IPS-18c (cell line): ENCODE results near the gene RPS27A.
"Not testable (repeated sequence)": the region's sequence is repeated elsewhere in the genome, so short reads cannot be mapped to it uniquely, and the experiment has no call there.

Source experiments
- H3K4me3 ChIP-seq: 2 replicates; pipeline ENCODE4 v1.7.0; 2013; ENCODE audit warnings: low read depth, mild to moderate bottlenecking, low read length, moderate library complexity; ENCODE audit not compliant: insufficient read depth
- H3K9me3 ChIP-seq: one replicate; pipeline ENCODE4 v1.6.1; 2013; ENCODE audit warnings: mild to moderate bottlenecking, low read length, moderate library complexity; ENCODE audit not compliant: control insufficient read depth, insufficient read depth

Gene RPS27A

DNA sequence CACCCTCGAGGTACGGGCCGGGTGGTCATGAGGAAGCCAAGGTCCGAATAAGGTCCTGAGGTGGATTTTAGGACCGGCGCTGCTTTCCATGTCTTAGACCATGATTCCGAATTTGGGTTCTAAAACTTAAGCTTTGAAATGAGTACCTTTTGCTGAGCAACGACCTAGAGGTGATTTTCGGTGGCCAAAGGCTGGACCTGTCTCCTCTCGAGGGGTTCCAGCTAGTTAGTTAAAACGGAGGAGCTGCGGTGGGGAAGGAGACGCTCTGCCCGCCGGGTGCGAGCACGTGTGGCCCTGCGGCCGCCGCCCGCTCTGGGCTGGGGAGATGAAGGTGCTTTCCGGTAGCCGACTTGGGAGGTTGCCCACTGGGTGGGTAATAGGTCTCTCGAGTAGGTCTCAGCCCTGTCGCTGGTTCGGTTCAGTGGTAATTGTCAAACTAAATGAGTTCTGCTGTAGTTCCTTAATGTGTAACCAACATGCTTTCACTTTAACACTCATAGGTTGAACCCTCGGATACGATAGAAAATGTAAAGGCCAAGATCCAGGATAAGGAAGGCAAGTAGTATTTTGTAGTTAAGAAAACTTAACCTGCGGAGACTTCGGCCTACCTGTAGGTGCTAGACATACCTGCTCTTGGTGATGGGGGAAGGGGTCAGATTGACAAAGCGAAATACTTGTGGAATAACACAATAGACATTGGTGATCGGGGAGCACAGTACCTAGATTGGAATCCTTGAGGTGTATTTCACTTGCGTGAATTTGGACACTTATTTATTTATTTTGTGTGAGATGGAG, 572 bp downstream of the RPS27A start:
- H3K9me3 ChIP-seq = no peaks in the 10 kb centered on the region
- H3K4me3 ChIP-seq = peak overlapping the region; percentile 87

DNA sequence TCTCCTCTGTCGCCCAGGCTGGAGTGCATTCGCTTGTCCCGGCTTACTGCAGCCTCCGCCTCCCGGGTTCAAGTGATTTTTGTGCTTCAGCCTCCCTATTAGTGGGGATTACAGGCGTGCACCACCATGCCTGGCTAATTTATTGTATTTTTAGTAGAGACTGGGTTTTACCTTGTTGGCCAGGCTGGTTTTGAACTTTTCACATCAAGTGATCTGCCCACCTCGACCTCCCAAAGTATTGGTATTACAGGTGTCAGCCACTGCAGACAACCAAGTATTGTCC, 1.1 kb downstream of the RPS27A start:
- Histone ChIP-seq H3K4me3 (peak overlapping the region; percentile 87), H3K9me3 (no peaks in the 10 kb centered on the region)

GRCh38 chr2:55235724-55236538, 3.4 kb downstream of the RPS27A start:
- no peak overlapping the region for H3K4me3 ChIP-seq

GRCh38 chr2:55236992-55237543, 4.6 kb downstream of the RPS27A start:
- H3K4me3 ChIP-seq = no peak overlapping the region
- H3K9me3 ChIP-seq = no peaks in the 10 kb centered on the region

More at GRCh38 chr2:55235724-55236538, 3.4 kb downstream of the RPS27A start:
- H3K9me3 ChIP-seq = no peaks in the 10 kb centered on the region

DNA sequence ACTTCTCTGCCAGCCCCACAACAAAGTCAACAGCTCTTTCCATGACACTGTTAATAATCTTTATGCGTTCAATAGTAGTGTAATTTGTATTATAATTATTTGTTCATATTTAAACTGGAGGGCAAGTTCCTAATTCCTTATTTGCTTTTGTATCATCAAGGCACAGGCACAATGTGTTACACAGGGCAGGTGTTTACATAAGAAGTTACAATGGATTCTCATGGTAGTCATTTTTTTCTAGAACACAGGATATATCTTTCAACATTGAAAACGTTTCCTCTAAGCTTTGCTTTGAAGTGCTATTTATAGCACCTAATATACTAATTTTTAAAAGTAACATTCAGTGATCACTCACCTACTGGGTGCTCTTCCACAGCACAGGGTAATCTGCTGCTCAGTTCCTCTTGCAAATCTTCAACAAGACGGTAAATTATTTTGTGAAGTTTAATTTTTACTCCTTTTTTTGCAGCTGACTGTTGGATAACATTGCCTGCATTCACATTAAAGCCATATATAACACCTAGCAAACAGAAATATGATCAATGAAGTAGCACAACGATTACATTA, 7.3 kb downstream of the RPS27A start:
- no peaks in the 10 kb centered on the region for H3K9me3 ChIP-seq
- H3K4me3 ChIP-seq = no peak overlapping the region

- not testable (repeated sequence) for H3K9me3 ChIP-seq, H3K4me3 ChIP-seq
These were observed 9.1 kb downstream of the RPS27A start for GRCh38 chr2:55241582-55241981.

- no peaks in the 10 kb centered on the region for H3K9me3 ChIP-seq
- H3K4me3 ChIP-seq = no peak overlapping the region
These were observed 10.1 kb downstream of the RPS27A start for GRCh38 chr2:55242617-55243016.

DNA sequence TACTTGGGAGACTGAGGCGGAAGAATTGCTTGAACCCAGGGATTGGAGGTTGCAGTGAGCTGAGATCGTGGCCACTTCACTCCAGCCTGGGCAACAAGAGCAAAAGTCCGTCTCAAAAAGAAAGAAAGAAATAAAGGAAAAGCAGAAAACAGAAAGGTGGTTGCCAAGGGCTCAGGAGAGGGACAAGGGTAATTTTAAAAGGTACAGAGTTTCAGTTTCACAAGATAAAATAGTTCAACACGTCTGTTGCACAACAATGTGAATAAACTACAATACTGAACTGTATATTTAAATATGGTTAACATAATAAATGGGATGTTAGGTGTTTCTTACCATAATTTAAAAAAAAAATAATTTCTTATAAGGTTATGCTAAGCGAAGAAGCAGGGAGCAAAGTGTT, 12.9 kb downstream of the RPS27A start:
- H3K4me3 ChIP-seq = no peak overlapping the region

DNA sequence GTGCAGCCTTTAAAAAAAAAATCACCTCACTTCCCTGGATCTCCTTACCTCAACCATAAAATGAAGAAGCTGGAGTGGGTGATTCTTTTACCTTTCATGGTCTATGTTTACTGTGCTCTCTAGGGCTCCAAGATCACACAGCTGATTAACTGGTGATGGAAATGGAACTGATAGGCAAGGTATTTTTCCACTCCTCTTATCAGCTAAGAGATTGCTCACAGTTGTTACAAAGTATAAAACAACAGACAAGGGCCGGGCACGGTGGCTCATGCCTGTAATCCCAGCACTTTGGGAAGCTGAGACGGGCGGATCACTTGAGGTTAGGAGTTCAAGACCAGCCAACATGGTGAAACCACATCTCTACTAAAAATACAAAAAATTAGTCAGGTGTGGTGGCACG, 14.5 kb downstream of the RPS27A start:
- Histone ChIP-seq H3K4me3 (no peak overlapping the region), H3K9me3 (no peaks in the 10 kb centered on the region)

More for the DNA sequence above, 12.9 kb downstream of the RPS27A start:
- no peaks in the 10 kb centered on the region for H3K9me3 ChIP-seq

DNA sequence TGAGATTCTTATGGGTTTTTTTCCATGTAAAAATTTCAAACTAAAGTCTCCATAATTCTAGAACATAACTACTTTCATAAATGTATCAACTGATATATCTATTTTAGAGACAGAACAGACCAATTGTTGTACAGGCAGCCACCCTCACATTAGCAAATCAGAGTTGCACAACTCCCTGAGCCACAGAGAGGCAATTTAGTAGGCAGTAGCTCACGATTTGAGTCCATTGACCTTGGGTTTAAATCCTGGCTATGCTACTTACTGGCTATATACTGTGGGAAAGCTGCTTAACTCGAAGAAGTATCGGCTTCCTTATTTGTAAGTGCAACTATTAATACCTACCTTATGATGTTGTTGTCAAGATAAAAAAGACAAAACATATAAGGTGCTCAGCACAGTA, 20.3 kb downstream of the RPS27A start:
- Histone ChIP-seq H3K4me3 (no peak overlapping the region), H3K9me3 (no peaks in the 10 kb centered on the region)

- H3K4me3 ChIP-seq = not testable (repeated sequence)
These were observed 27.1 kb downstream of the RPS27A start for GRCh38 chr2:55259586-55259985.

GRCh38 chr2:55268288-55268906, 35.9 kb downstream of the RPS27A start:
- H3K9me3 ChIP-seq = no peaks in the 10 kb centered on the region
- H3K4me3 ChIP-seq = peak overlapping the region; percentile 99

More at GRCh38 chr2:55259586-55259985, 27.1 kb downstream of the RPS27A start:
- H3K9me3 ChIP-seq = not testable (repeated sequence)

DNA sequence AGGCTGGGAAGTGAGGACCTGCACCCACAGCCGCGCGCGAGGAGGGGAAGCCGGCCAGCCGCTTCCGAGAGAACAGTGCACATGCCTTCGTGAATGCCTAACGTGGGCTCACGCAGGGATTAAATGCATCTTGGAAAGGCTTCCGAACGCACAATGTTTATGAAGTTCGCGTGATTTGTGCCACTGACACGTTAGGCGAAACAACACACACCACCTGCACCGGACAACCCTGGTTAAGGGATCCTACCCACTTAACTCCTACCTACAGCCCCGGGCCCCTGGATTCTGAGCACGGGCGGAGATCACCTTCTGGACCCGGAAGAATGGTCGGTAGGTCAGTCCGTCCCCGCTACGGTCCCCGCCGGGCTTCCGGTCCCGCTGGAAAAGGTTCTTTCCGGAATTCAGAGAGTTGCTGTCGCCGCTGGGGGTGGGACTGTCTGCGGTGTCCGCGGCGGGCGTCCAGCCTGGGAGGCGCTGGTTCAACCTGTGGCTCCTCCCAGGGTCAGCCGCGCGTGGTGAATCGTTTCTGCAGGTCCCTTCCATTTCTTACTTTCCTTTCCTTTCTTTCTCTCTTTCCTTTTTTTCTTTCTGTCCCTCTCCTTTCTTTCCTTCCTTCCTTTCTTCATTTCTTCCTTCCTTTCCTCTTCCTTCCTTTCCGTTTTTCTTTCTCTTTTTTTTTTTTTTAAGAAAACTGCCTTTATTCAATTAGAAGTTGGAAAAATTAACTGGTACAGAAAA, 36.6 kb downstream of the RPS27A start, which contains the start of gene MTIF2:
MTIF2 (minus strand) TSS at position 325 of the 738 bp plus-strand sequence. CDS start 5,373 bp downstream, outside the sequence.
- peak within 1 kb of the TSS; percentile 99 for H3K4me3 ChIP-seq

DNA sequence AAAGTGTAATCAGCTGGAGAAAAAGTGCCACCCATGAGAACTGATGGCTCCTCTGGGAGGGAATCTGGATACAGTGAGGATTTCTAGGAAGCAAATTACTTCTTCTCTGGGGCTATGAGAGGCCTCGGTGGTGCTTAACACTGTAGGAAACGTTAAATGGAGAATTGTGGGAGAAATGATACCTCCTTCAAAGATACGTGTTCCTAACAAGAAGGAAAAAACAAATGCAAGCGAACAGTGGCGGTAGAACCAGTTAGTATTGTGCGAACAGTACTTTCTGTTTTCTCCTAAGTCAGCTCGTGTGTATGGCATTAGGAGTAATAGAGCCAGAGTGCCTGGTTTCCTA, 37.1 kb downstream of the RPS27A start:
- Histone ChIP-seq H3K4me3 (peak overlapping the region; percentile 99; the same call in 1 of the 2 replicates), H3K9me3 (no peaks in the 10 kb centered on the region)

More for the DNA sequence above, 36.6 kb downstream of the RPS27A start, which contains the start of gene MTIF2:
- H3K9me3 ChIP-seq = no peaks in the 10 kb centered on the region

- H3K9me3 ChIP-seq = not testable (repeated sequence)
These were observed 41.9 kb downstream of the RPS27A start for GRCh38 chr2:55274346-55274745.

GRCh38 chr2:55277310-55277709, 44.8 kb downstream of the RPS27A start:
- Histone ChIP-seq H3K4me3 (no peak overlapping the region), H3K9me3 (no peaks in the 10 kb centered on the region)

More at GRCh38 chr2:55274346-55274745, 41.9 kb downstream of the RPS27A start:
- not testable (repeated sequence) for H3K4me3 ChIP-seq
